GM19025 (cell line): Measurements from ENCODE around the gene GALNT2.
A peak's percentile ranks its signal among the peaks of the same experiment; 100 is the strongest.

Experiments
- ATAC-seq: cut with Tn5 transposase; IDR thresholded peaks from one replicate; pipeline ENCODE4 v1.9.1; 2021; ENCODE audit warnings: mild to moderate bottlenecking, low read depth, moderate library complexity; ENCODE audit not compliant: unreplicated experiment

The GALNT2 gene

DNA sequence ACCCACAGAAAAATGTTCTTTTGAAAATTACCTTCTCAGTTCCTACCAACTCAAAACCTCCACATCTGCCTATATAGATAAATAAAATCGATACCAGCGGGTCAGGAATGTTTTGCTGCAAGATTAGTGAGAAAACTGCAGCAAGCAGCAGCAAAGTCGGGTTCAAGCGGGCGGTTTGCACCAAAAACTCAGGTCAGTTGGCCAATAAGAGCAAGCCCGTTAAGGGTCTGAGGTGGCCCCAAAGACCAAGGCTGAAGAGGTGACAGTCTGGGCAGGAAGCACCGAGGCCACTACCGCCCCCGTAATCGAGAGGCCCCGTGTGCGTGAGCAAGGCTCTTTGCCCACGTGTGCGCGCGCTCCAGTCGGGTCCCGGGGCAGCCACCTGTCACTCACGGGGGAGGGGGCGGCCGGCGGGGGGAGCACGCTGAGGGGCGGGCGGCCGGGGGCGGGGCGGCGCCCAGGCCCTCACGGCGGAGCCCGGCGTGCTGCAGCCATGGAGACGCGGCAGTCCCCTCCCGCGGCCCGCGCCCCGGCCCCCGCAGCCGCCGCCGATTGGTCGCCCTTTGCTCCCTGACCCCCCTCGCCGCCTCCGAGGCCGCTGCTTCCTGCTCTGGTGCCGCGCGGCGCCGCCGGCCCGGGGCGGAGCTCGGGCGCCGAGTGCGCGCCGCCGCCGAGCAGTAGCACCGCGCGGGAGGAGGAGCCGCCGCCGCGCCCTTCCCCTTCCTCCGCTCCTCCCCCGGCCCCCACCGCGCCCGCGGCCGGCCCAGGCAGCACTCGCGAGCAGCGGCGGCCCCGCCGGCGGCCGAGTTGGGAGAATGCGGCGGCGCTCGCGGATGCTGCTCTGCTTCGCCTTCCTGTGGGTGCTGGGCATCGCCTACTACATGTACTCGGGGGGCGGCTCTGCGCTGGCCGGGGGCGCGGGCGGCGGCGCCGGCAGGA, at the start of gene GALNT2:
Gene GALNT2, plus strand, starts transcription at position 773 of the 939 bp plus-strand sequence. Its CDS starts 43 bp downstream, at position 816.
- peak; percentile 88 for ATAC-seq

DNA sequence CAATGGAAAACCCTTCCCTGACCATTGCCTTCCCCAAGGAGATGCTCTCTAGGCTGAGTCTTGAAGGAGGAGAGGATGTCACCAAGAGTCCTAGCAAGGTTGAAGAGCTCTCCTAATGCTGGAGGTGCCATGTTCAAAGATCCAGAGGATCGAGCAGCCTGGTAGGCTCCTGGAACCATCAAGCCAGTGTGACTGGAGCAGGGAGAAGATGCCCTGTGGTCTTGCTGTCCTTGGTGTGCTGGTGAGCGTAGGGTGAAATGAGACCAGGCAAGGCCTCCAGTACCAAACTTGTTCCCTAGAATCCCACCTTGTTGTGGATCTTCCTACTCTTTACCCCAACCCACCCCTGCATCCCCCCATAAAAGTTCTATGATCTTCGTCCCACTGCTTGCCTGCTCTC, 46.6 kb upstream of the GALNT2 start:
- ATAC-seq, result no peak

DNA sequence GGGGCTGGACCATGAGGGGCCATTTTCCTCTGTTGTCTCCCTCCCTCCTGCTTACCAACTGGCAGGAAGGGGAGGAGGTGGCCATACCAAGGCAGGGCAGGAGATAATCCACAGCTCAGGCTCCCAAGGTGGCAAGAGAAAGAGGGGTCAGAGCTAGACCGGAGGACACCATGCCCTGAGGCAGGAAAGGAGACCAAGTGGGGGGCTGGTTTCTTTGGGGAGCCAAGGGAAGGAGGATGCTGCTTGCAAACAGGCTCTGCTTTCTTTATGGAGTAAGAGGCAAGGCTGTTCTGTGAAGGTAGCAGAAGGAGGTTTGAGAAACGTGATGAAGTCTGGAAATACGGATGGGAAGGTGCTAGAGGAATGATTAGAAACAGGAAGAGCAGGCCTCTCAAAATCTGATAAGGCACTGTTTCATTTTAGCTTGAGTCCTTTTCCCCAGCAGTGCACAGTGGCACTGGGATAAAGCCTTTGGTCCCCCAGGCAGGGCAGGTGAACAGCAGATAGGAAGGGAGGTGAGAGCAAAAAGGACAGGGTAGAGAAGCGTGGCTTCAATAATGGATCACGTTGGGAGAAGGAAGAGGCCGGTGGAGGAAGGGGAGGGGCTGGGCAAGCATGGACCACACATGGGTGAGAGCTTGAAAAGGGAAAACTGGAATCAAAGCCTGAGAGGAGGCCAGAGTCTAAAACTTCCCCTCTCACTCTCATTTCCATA, 44.2 kb upstream of the GALNT2 start:
- no peak for ATAC-seq

DNA sequence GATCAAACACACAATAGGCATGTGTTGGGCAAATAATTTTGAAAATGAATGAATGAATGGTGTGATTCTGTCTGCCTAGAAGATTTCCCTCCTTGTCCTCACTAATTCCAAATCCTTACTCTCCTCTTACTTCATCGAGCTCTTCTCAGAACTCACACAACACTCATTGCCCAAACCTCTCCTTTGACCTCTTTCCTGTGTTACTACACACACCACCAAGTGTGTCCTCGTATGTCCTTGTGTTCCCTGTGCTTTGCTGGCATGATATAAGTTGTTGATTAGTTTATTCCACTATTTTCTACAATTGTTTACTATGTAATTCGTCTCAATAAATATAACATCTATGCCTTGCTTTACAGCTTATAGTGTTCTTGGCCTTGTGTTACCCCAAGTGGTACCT, 41.4 kb upstream of the GALNT2 start:
- ATAC-seq, result no peak

DNA sequence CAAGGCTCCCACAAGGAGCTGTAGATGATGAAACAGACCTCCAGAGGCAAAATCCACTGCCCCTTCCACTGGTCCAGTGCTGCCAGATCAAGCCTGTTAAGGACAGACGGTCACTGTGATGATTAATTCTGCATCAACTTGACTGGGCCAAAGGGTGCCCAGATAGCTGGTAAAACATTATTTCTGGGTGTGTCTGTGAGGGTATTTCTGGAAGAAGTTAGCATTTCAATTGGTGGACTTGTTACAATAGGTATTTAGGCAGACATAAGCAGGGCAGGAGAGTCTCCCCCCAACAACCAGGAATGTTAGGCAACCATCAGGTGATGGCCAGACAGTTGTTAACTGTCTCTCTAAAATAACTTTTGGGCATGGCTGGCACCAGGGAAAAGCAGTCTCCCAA, 40.9 kb upstream of the GALNT2 start:
- no peak for ATAC-seq

DNA sequence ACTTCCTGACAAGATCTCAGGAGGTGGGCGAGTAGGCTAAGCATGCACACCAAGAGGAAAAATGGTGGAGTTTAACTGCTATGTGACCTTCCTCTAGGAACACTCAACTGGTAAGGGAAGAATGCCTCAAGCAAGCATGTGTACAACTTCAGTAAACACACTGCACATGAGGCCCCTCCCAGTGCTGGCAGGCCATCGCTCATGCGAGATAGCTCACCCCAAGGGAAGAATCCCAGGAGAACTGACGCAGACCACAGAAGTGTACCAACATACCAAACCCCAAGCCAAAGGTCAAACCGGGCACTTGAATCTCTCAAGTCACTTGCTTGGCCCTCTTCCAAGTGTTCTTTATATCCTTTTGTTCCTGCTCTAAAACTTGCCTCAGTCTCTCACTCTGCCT, 40.5 kb upstream of the GALNT2 start:
- no peak for ATAC-seq

DNA sequence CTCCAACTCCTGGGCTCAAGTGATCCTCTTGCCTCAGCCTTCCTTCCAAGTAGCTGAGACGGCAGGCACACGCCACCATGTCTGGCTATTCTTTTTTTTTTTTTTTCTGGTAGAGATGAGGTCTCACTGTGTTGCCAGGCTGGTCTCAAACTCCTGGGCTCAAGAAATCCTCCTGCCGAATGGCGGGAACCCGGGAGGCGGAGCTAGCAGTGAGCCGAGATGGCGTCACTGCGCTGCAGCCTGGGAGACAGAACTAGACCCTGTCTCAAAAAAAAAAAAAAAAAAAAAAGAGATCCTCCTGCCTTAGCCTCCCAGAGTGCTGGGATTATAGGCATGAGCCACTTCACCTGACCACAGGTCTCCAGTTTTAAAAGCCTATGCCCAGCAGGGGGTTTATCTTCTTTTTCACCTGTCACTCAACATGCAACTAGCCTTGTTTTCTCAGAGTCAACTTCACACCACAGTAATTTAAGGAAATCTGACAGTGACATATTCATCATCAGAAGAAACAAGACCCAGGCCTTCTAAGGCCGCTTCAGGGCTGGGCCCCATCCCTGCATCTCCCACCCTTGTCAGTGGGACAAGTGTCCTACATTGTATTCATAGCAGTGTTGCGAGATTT, 38.3 kb upstream of the GALNT2 start:
- no peak for ATAC-seq

DNA sequence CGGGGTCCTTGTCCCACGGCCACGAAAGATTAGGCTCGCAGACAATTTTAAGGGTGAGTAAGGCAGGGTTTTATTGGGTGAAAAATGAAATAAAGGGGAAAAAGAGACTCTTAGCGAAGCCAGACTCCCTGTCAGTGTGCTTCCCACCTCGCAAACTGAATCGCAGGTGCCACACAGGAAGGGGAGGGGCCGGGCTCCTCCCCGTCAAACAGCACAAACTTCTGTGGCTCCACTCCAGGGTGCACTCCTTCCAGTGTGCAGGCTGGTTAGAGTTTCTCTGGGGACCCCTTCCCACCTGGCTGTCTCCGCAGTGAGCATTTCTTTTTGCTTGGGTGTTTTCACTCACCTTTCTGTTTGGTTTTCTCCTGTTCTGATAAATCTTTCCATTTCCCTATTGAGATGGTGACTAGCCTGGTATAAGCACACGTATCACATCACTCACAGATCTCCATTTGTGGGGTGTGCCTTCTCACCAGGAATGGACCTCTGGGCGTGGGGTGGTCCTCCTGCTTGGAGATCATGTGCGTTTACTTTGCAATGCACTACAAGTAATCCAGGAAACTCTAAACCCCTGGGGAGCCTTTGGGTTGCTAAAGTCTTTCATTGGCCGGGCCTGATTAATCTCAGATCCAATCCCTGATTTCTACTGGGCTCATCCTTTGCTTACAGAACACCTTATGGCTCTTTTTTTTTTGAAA, 37.6 kb upstream of the GALNT2 start:
- no peak for ATAC-seq

DNA sequence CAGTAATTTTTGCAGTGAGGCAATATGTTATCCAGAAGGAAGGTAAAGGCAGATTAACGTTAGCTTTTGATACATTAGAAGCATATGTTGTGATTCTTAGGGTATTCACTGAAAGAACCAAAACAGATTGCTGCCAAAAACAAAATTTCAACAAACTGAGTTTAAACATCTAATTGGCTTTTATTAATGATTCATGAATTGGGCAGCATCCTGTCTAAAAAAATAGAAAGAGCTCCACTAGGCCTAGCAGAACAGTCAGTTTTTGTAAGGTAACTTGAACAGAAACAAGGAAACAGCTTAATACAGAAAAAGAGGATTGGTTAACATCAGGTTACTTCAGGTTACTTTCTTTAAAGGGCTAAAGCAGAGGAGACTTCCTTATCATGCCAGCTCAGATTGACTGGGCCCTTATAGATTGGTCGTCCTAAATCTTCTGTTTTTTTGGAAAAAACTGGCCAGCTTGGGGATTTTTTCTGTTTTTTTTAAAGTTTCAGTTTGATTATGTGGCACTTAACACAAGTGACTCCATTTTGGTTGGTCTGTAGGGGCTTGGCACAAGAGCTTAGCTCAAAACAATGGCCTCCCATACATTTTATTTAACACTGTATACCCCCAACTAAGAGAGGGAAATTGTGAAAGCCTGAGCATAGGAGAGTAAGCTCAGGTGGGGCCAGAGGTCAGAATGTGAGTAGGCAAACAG, 36.8 kb upstream of the GALNT2 start:
- no peak for ATAC-seq

DNA sequence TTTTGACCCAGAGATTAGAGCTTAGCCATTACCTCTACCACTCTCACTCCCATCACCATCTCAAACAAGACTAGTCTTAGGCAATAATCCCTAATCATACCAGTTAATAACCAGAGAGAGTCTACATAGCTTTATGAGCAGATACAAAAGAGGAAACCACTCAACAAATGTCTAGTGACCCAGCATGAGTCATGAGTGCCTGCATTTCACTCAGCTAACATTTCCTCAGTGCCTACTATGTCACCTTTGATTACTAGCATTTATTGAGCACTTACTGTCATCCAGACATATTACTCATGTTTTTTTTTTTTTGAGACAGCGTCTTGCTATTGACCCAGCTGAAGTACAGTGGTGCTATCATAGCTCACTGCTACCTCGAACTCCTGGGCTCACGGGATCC, 35.9 kb upstream of the GALNT2 start:
- ATAC-seq, result no peak

DNA sequence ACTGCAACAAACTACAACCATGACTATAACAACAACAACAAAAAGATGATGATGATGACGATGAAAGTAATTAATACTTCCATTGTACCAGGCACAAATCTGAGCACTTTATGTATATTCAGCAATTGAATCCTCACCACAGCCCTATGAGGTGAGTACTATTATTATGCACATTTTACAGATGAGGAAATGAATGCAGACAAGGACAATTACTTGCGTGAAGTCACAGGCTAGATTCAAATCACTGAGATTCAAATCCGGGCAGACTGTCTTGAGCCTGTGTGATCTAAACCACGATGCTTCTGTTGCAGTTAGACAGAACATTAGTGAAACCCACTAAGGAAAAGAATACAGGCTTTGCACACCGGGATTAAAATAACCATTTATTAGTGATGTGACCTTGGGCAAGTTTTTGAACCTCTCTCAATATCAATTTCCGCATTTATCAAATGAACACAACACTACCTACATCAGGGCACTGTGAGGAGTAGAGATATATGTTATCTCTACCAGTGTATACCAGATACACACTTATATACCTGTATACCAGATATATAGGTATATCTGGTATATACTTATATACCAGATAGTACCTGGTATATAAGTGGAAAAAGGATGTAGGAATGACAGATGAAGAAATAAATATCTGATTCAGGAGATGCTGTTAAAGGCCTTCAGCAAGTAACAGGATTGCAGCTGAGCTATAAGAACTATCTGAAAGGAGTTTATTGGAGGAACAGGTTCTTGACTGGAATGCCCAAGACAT, 34.3 kb upstream of the GALNT2 start:
- ATAC-seq, result no peak

DNA sequence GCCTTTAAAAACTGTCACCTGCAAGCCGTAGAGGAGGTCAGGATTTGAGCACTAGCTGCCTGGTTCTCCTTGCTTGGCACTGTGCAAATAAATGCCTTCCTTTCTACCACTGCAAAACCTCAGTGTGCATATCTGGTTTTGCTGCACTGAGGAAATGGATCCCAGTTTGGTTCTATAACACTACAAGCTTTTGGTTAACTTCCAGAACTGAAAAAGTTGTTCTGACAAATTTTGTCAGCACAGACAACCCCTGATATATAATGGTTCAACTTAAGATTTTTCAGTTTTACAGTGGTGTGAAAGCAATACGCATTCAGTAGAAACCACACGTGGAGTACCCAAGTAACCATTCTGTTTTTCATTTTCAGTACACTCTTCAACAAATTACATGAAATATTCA, 29.8 kb upstream of the GALNT2 start:
- ATAC-seq, result no peak

DNA sequence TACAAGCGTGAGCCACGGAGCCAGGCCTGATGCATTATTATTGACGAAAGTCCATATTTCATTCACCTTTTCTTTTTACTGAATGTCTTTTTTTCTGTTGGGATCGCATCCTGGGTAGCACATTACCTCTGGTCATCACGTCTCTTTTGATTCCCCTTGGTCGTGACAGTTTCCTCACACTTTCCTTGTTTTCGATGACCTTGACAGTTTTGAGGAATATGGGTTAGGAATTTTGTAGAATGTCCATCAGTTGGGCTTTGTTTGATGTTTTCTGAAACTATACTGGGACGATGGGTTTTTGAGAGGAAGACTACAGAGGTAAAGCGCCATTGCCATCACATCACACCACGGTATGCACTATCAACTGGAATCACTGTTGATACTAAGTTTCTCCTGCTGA, 26.6 kb upstream of the GALNT2 start:
- no peak for ATAC-seq

DNA sequence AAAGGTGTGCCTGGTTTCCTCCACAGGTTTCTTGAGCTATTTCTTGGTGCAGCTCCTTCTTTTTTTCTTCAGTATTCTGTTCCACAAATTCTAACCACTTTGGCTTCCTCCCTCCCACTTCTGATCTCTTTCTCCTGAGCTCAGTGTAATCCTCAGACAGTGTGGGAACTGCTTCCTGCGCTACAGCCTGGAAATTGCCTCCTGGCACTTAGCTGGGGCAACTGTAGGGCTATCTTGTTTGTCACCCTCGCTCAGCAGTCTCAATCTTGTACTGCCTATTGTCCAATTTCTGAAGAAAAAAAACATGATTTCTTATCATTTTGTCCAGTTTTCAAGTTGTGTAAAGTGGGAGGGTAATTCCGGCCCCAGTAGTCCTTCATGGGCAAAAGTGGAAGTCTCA, 24.0 kb upstream of the GALNT2 start:
- no peak for ATAC-seq

DNA sequence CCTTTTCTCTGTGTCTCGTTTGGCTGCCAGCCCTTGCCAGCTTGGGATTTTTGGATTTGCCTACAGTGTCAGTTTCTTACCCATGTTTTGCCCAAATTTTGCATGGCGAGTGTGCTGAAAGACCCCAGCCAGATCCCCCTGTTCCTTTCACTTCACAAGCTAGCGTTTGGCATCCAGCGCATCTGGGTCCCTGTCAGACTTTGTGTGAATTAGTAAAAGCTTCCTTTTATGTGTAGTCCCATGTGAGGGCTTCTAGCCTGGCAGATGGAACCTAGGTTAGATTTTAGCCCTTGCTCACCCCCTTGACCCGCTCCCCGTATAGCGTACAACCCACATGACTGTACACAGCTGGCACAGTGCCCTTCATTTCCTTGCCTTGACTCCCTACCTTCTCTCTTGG, 22.3 kb upstream of the GALNT2 start:
- no peak for ATAC-seq

DNA sequence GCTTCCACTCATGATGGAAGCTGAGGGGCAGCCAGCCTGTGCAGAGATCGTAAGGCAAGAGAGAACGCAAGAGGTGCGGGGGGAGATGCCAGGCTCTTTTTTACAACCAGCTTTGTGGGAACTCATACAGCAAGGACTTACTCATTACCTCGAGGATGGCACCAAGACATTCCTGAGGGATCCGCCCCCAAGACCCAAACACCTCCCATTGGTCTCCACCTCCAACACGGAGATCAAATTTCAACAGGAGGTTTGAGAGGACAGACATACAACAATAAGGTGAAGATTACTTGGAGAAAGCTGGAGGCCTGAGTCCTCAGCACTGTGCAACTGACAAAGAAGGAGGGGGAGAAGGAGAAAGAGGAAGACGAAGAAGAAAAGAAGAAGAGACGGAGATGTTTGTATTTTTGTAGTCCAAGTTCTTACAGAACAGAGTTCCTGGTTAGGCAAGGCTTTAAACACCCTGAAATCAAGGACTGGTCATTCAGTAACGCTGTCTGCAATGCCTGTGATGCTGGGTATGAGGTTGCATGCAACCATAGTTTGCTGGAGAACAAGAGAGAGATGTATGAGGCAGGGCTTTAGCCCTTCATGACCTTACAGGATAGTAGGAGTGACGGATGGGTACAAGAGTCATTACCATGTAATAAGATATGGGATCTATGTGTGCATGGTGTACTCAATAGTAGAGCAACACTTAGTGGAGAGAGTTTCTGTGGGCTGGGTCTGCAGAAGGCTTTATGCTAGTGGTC, 19.7 kb upstream of the GALNT2 start:
- no peak for ATAC-seq

DNA sequence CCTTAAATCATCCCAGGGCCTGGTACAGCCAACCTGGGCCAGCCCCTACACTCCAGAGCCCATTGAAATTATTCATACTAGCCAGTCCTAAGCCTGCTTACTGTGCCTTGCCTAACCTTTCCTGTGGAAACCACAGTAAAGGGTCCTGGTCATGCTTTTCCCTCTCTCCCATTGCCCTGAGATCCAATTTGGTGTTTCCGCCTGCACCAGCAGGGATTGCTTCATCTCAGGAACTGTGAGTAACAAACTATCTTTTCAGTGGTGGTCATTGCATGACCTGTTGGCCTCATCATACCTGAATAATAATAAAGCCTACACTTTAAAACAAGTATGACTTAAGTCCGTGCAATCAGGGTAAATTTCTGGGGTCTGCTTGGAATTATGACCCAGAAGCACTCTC, 18.7 kb upstream of the GALNT2 start:
- ATAC-seq, result no peak

DNA sequence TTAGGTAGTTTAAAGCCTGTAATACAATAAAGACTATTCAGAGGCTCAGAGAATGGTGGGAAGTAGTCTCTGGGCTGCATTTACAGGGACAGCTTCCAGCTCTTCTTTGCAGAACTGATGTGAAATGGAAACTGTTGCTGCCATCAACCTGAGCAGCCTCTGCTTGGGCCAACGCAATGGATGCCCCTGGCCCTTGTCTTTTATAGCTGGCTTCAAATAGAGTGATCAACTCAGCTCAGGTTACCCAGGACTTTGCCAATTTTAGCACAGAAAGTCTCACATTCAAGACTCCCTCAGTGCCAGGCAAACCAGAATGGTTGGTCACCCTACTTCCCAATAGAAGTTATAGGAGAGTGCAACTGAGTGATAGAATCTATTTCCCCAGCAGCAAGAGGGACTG, 18.1 kb upstream of the GALNT2 start:
- ATAC-seq, result no peak

DNA sequence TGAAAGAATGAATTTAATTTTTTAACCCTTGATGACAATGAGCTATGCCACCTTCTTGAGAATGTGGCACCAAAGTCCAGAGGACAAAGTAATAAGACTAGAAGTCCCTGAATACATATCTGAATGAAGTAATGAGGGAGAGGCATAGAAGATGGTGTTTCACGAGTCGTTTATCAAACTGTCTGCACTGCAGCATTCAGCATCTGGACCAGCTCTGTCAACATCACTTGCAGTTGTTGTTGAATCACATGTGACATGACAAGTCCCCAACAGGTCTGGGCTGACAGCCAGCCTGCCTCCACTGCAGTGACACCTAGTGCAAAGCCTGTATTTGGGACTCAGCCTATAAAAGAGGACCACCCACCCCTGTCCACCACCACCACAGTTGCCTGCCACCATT, 17.3 kb upstream of the GALNT2 start:
- no peak for ATAC-seq
